GM12864 (cell line): ENCODE results near the gene CDK2.

Source experiments
- DNase-seq: peaks from one replicate; pipeline ENCODE4 v3.0.0-alpha.2; 2011; ENCODE audit warnings: low read depth
- H3K4me3 ChIP-seq: 2 replicates; pipeline ENCODE4 v1.5.1; 2011; ENCODE audit warnings: mild to moderate bottlenecking, low read depth, low read length, control low read depth
- TF ChIP-seq, protein P1 (sequence below): IDR thresholded peaks from 2 replicates; pipeline ENCODE4 v1.5.1; 2011; ENCODE audit warnings: low read depth, mild to moderate bottlenecking, moderate library complexity, low read length, control low read depth, inconsistent platforms; ENCODE audit errors: missing control alignments

The CDK2 gene

DNA sequence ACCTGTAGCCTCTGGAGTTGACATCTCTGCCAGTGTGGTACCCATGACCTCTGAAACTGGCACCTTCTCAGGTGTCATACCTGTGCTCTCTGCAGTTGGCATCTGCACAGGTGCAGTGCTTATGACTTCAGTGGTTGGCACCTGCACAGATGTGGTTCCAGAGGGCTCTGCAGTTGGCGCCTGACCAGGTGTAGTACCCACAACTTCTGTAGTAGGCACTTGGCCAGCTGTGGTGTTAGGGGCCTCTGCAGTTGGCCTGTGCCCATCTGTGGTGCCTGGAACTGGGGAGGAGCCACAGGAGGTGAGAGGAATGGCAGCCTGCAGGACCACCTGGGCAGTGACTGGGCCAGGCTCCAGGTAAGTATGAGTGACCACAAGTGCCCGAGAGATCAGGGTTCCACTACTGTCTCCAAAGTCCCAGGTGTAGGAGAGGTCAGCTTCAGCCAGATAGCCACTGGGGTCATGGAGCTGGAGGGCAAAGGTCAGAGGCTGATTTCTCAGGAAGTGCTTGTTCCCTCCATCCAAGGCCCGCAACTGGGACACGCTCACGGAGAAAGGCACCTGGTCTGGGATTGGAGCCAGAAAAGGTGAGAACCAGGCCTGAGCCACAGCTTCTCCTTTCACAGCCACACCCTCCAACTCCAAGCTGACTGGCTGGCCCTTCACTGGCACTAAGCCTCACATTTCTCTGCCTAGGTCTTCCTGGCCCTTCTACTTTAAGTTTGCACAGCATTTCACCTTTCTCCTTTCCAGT is 9.3 kb upstream of the CDK2 start:
- no peak for DNase-seq
- TF ChIP-seq, protein P1, sequence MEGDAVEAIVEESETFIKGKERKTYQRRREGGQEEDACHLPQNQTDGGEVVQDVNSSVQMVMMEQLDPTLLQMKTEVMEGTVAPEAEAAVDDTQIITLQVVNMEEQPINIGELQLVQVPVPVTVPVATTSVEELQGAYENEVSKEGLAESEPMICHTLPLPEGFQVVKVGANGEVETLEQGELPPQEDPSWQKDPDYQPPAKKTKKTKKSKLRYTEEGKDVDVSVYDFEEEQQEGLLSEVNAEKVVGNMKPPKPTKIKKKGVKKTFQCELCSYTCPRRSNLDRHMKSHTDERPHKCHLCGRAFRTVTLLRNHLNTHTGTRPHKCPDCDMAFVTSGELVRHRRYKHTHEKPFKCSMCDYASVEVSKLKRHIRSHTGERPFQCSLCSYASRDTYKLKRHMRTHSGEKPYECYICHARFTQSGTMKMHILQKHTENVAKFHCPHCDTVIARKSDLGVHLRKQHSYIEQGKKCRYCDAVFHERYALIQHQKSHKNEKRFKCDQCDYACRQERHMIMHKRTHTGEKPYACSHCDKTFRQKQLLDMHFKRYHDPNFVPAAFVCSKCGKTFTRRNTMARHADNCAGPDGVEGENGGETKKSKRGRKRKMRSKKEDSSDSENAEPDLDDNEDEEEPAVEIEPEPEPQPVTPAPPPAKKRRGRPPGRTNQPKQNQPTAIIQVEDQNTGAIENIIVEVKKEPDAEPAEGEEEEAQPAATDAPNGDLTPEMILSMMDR: no peak
- H3K4me3 ChIP-seq: no peak overlapping the region

DNA sequence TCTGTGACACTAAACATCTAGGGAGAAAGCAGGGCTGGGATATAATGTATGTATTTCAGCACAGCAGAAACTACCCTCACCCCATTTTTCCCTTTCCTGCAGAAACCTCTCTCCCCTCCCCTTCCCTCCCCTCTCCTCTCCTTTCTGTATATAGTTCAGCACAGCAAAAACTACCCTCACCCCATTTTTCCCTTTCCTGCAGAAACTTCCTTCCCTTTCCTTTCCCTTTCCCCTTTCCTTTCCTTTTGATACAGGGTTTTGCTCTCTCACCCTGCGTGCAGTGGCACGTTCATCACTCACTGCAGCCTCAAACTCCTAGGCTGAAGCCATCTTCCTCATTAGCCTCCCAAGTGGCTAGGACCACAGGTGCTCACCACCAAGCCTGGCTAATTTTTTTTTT is 2.9 kb upstream of the CDK2 start:
- DNase-seq: no peak

DNA sequence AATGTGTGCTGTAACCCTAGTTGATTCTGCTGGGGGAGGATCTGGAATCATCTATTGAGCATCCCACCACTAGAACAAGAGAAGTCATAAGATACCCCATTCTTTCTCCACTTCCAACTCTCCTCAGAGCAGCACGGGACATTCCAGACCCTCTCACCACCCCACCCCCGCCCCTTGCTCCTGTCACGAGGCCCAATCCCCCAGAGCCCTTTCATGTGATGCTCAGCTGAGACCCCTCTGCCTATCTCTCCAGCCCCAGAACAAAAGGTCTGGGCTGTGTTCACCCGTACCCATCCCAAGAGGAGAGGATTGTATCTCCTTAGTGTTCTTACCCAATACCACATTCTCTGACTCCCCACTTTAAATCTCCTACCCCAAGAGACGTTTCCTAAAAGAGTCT is 1.4 kb upstream of the CDK2 start:
- no peak overlapping the region for H3K4me3 ChIP-seq
- DNase-seq: no peak
- TF ChIP-seq, protein P1: no peak

More for the DNA sequence above, 2.9 kb upstream of the CDK2 start:
- TF ChIP-seq, protein P1: no peak
- H3K4me3 ChIP-seq: no peak overlapping the region

DNA sequence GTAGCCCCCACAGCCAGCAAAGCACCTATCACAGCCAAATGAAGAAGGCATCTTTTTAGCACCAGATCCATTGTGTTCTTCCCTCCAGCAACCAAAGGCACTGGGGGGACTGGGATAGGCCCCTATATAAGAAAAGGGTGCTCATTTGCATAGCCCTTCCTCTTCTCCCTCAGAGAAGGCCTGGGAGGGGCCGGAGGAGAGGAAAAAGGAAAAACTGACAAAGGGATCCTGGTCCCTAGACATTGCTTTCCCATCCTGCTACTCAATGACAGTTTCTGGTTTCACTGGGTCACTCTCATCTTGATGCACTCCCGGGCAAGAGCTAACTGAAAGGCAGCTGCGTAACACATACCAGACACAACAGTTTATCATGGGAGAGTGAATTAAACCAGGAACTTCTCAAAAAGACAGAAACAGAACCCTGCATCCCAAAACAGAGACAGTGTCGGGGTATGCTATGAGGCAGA is 656 bp upstream of the CDK2 start, which contains the start of gene PMEL:
TSS of gene PMEL (minus strand) at position 102 of the 467 bp plus-strand sequence. CDS start at position 71, 31 bp downstream.
- no peak for DNase-seq
- TF ChIP-seq, protein P1: no peak
- peak within 1 kb of the TSS; percentile 58 for H3K4me3 ChIP-seq

DNA sequence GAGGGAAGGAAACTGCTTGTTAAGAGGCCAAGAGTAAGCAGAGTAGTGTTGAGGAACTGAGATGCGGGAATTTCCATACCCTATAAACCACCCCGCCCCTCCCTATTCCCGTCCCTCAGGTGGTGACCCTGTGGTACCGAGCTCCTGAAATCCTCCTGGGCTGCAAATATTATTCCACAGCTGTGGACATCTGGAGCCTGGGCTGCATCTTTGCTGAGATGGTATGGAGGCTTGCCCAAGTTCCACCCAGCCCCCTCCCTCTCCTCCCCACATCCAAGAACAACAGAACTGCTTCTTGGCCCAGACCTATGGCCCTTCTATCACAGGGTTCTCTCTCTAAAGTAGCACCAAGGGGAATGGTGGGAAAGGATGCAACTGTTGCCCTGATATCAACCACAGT is 2.7 kb downstream of the CDK2 start:
- TF ChIP-seq, protein P1: no peak
- H3K4me3 ChIP-seq: no peak overlapping the region
- DNase-seq: no peak

DNA sequence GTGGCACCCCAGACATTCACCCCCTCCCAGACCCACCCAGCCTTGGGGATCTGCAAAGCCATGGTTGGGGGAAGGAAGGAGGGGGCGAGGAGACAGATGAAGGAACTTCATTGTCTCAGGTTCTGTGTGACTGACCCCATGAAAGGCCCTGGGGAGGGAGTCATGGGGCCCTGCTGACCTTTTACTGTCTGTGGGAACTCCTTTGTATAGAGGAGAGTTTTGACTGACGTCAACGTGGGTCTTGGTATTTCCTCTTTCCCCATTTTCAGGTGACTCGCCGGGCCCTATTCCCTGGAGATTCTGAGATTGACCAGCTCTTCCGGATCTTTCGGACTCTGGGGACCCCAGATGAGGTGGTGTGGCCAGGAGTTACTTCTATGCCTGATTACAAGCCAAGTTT is 4.1 kb downstream of the CDK2 start:
- TF ChIP-seq, protein P1: no peak
- no peak overlapping the region for H3K4me3 ChIP-seq
- DNase-seq: no peak

DNA sequence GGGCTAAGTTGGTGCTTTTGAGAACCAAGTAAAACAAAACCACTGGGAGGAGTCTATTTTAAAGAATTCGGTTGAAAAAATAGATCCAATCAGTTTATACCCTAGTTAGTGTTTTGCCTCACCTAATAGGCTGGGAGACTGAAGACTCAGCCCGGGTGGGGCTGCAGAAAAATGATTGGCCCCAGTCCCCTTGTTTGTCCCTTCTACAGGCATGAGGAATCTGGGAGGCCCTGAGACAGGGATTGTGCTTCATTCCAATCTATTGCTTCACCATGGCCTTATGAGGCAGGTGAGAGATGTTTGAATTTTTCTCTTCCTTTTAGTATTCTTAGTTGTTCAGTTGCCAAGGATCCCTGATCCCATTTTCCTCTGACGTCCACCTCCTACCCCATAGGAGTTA is 5.4 kb downstream of the CDK2 start:
- no peak overlapping the region; the same call in 1 of the 2 replicates for H3K4me3 ChIP-seq
- DNase-seq: no peak
- TF ChIP-seq, protein P1: no peak
